Suppressor macrophage (primary cell): Measurements from ENCODE around the gene SLX4.

ENCODE experiments used
- DNase-seq, 4 experiments: peaks; one replicate each; pipeline ENCODE4 v3.0.0-alpha.2; 2020 to 2022

Gene SLX4

DNA sequence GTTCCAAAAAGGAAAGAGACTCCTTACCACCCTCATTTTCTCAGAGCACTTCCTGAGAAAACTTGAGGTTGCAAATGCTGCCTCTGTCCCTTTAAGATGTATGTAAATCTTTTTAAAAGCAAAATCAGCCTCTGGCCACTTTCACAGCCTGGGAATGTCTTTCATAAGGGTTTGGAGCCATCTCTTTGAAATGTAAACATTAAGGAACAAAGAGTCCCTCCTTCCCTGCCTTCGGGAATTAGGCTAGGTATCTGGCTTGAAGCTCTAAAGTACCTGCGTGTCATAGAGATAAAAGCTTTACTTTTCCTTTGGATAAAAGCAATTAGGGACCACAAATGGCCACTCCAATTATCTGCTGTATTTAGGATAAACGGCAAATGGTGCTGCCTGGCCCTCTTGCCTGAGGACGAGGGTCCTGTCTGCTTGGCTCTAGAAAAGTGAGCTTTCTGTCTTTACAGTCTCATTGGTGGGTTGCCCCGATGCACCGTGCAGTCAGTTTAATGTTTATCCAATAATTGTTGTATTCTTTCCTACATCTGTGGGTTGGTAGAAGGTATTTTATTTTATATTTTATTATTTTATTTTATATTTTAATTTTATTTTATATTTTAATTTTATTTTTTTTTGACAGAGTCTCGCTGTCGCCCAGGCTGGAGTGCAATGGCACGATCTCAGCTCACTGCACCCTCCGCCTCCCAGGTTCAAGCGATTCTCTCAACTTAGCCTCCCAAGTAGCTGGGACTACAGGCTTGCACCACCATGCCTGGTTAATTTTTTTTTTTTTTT, 58.1 kb downstream of the SLX4 start:
- no peak for DNase-seq

GRCh38 chr16:3550851-3551847, 60.3 kb downstream of the SLX4 start:
- DNase-seq: no peak

- DNase-seq: no peak
Measured at GRCh38 chr16:3549906-3550305, 61.5 kb downstream of the SLX4 start.

DNA sequence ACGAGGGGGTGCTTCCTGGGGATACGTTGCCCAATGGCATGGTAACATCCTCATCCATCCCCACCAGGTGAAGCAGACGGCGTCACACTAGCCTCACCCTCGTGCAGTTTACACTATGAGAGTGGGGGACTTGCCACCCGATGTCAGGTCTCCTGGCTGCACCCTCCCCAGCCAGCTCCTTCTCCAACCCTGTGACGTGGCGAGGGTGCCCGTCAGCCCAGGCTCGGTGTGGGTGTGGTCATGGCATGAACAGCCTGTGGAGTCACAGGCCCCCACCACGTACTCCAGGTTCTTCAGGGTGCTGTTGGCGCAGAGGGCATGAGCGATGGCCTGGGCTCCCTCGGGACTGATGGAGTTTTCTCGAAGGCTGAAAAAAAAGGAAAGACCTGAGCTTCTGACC, 62.5 kb downstream of the SLX4 start:
- no peak for DNase-seq

- no peak for DNase-seq
Measured at GRCh38 chr16:3548445-3548844, 63.0 kb downstream of the SLX4 start.

- DNase-seq: peak; percentile 29 to 70 (median 50)
Measured at GRCh38 chr16:3546986-3547682, 64.3 kb downstream of the SLX4 start.

DNA sequence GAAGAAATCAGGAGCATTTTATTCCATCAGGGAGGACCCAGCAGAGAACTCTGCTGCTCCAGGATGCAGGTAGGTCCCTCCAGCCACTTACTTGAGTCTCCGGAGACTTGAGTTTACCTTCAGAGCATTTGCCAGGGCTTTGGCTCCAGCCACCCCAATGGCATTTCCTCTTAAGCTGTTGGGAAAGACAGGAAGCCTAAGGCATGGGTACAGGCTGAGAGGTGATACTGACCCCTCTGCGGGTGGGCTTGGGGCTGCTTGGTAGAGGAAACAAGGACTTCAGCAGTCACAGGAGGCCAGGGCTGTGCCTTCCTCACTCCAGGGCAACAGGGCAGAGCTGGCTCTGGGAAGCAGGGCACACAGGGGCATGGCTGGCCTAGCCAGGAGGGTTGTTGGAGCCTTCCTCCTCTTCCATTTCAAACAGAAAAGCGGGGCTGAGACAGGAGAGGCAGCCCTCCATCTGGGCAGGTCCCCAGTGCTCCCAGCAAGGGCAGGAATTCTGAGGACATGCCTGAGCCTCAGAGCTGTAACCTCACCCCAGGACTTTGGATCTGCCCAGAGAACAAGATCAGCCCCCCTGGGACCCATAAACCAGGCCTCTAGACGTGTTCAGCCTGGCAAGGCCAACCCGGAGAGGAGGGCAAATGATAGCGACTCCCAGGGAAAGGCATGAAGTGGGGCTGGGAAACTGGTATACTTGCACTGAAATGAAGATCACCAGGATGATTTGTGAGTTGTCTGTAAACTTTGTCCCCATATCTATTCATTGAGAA, 68.6 kb downstream of the SLX4 start:
- DNase-seq: no peak

DNA sequence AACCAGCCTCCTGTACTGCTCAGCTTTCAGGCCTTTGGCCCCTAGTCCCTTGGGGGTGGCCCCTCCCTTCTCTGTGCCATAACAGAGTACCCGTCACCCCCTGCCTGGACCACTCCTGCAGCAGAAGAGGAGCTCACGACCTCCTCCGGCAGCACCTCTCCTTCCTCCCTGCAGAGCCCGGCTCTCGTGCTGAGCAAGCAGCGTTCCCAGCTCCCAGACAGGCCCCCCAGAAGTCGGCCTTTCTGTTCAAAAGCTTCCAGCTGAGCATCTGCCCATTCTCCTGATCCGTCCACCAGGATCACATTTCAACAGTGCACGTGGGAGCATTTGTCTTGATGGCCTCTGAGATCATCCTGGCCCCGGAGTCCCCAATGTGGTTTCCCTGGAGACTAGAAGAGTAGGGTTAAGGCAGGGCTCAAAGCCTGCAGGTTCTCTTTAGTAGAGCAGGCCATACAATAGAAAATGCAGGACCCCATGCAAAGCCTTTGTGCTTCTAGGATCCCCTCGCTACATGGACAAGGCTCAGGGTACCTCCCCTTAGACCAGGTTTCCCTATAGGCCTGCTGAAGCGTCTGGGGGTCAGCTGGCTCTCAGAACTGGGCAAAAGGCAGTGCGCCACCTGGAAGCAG, 69.8 kb downstream of the SLX4 start:
- no peak for DNase-seq

DNA sequence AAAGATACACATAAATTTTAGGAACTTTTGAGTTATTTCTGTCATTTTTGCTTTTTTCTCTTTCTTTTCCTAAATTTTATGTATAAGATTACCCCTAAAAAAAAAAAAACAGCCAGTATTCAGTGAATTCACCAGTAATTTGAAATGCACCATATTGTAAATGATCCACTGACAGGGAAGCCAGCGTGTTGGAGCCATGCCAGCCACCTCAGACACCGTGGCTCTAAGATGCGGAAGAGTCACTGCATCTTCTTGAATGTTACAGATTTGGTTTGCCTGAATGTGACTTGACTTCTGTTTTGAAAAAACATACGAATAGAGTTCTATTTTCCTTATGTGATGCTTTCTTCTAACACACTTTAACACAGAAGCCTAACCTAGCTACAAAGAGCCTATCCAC, 73.2 kb downstream of the SLX4 start:
- no peak for DNase-seq

GRCh38 chr16:3536851-3537250, 74.6 kb downstream of the SLX4 start:
- no peak for DNase-seq

DNA sequence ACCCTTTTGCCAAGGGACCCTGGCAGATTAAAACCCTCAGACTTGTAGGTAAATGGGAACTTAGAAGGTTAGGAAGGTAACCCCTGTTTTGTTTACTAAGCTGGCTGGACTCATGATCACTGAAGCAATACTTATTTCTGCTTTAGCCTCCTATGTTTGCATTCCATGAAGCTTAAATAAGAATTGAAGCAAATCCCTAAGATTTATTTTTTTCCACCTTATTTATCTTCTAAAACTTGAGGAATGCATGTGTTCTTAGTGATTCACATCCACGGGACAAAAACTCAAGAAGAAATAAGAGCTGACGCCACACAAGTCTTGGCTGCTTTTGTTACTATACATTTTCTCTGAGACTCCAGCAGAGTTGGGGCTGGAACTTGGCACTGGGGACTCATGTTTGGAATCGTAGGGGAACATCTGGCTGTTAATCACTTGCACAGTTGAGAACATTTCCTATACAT, 75.1 kb downstream of the SLX4 start:
- no peak for DNase-seq

DNA sequence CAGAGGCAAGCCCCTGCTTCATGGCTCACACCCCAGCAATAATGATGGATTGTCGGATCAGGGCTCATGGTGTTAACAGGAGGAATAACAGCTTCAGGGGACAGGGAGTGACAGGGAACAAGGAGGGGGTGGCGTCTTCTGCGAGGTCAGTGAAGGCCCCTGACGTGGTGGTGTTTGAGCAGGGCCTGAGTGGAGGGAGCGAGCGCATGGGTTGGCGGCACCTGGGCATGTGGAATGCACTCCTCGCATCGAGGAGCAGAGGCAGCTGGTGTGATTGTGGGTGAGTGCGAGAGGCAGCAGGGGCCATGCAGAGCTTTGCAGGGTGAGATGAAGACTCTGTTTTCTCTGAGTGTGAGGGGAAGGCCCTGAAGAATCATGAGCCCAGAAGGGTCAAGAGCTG, 77.3 kb downstream of the SLX4 start:
- no peak for DNase-seq

DNA sequence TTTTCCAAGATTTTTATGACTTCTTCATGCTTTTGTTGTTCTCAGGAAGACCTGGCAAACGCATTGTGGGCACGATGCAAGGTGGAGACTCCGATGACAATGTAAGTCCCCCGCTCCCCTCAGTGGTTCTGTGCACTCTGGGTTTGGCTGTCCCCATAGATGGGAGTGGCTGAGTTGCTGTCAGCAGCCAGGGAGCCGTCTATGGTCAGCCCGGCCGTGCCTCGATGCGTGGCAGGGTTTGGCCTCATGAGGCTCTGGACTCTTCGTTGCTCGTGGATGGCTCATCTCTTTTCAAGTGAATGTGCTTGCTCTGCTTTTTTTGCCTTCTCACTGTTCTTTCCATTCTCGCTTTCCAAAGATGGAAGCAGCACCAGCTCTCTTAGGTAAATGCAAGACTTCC, 78.7 kb downstream of the SLX4 start:
- DNase-seq: no peak
